T47D (cell line): ENCODE results near the gene ST6GAL1.
"Not testable (repeated sequence)": the region's sequence is repeated elsewhere in the genome, so short reads cannot be mapped to it uniquely, and the experiment has no call there.

Experiments
- DNase-seq, 2 experiments: peaks; one replicate each; pipeline versions ENCODE4 v3.0.0 to v3.0.0-alpha.2; 2011 to 2012; ENCODE audit warnings: low read depth in 1 of 2, low spot score in 1 of 2
- JUND ChIP-seq: IDR thresholded peaks from 2 replicates; pipeline ENCODE4 v1.6.1; 2012; ENCODE audit warnings: low read depth
- in situ Hi-C: cut with HindIII; loops from 2 replicates; pipeline ENCODE4 v1.10.0; 2016; ENCODE audit warnings: low sequenced_read_pairs, low pct_unique_long_range_greater_than_20kb

ST6GAL1 gene

GRCh38 chr3:187039723-187040414 lies 109.5 kb downstream of the ST6GAL1 start:
- in situ Hi-C loops = no loop called here
- TF ChIP-seq JUND = no peak
- DNase-seq = no peak

- TF ChIP-seq JUND = no peak
- in situ Hi-C loops = no loop called here
- peak in 1 of 2 experiments; percentile 26 for DNase-seq
These were observed 110.4 kb downstream of the ST6GAL1 start for GRCh38 chr3:187040516-187041361.

GRCh38 chr3:187041362-187042307 lies 111.3 kb downstream of the ST6GAL1 start:
- no peak for DNase-seq
- in situ Hi-C loops = no loop called here
- no peak for TF ChIP-seq JUND

GRCh38 chr3:187042346-187042745 lies 112.0 kb downstream of the ST6GAL1 start:
- no peak for DNase-seq
- TF ChIP-seq JUND = no peak
- in situ Hi-C loops = no loop called here

GRCh38 chr3:187042874-187043458 lies 112.6 kb downstream of the ST6GAL1 start:
- no peak for TF ChIP-seq JUND
- DNase-seq = no peak
- in situ Hi-C loops = no loop called here

GRCh38 chr3:187044206-187044605 lies 113.9 kb downstream of the ST6GAL1 start:
- in situ Hi-C loops = no loop called here
- DNase-seq = no peak

GRCh38 chr3:187044867-187045552 lies 114.7 kb downstream of the ST6GAL1 start:
- in situ Hi-C loops = no loop called here
- TF ChIP-seq JUND = no peak
- DNase-seq = no peak

More at GRCh38 chr3:187044206-187044605, 113.9 kb downstream of the ST6GAL1 start:
- TF ChIP-seq JUND = no peak

GRCh38 chr3:187046033-187046432 lies 115.7 kb downstream of the ST6GAL1 start:
- TF ChIP-seq JUND = no peak
- in situ Hi-C loops = no loop called here
- DNase-seq = no peak

- no peak for DNase-seq
- TF ChIP-seq JUND = no peak
- in situ Hi-C loops = no loop called here
These were observed 119.3 kb downstream of the ST6GAL1 start for GRCh38 chr3:187049462-187050101.

GRCh38 chr3:187051066-187051465 lies 120.7 kb downstream of the ST6GAL1 start:
- in situ Hi-C loops = no loop called here
- no peak for DNase-seq
- no peak for TF ChIP-seq JUND

GRCh38 chr3:187051724-187052366 lies 121.5 kb downstream of the ST6GAL1 start:
- TF ChIP-seq JUND = no peak
- DNase-seq = no peak
- in situ Hi-C loops = no loop called here

- DNase-seq, in situ Hi-C loops: not testable (repeated sequence)
These were observed 122.1 kb downstream of the ST6GAL1 start for GRCh38 chr3:187052427-187052826.

GRCh38 chr3:187054433-187054832 lies 124.1 kb downstream of the ST6GAL1 start:
- in situ Hi-C loops, DNase-seq: not testable (repeated sequence)

- DNase-seq = peak in 1 of 2 experiments; percentile 66
- in situ Hi-C loops = not testable (repeated sequence)
These were observed 127.5 kb downstream of the ST6GAL1 start for GRCh38 chr3:187057803-187058202.
